HCT116 (cell line): ENCODE results near the gene MYH11. TPM values are rescaled to one million over a fixed set of nuclear protein-coding genes. Genes with fewer than 3 reads are reported as not detected.

ENCODE experiments used
- ATAC-seq: fragments of 200-7000 bp; cut with Tn5 transposase; 2 replicates; pipeline ENCODE4 v1.9.1; 2020; ENCODE audit warnings: mild to moderate bottlenecking, moderate library complexity
- BruUV-seq: library from RNA; stranded (reverse); fragments of 400-500 nt; replicated peaks from 2 replicates; lab custom pipeline; 2021; lab: Mats Ljungman, UMichigan
- CTCF ChIA-PET: fragments of 300-600 bp; sonication (Branson Sonifier 250); formaldehyde crosslinking; loops from one replicate; lab custom pipeline; 2021; ENCODE audit warnings: antibody characterized with exemption; lab: Charles Lee
- POLR2A ChIA-PET: fragments of 300-600, 350-600 bp; sonication (Branson Sonifier 250); formaldehyde crosslinking; loops from one replicate; lab custom pipeline; 2021; ENCODE audit warnings: antibody characterized with exemption; lab: Charles Lee
- RAD21 ChIA-PET, 2 experiments: fragments of 300-600 bp; sonication (Branson Sonifier 250); formaldehyde crosslinking; loops; one replicate each; lab custom pipeline; 2023; ENCODE audit warnings: low total read pairs in 2 of 2; ENCODE audit not compliant: uncharacterized antibody in 2 of 2, unreplicated experiment in 2 of 2, low non-redundant PET in 1 of 2; lab: Charles Lee
- DNase-seq: peaks from one replicate; pipeline ENCODE4 v3.0.0-alpha.2; 2010; ENCODE audit warnings: low read depth, low spot score
- H2AFZ ChIP-seq: fragments of 200-600 bp; shearing (Covaris generic), sonication (generic); 2 replicates; pipeline ENCODE4 v1.6.1; 2017; ENCODE audit warnings: low read depth, mixed run types, mixed read lengths, antibody characterized with exemption, low read length; ENCODE audit not compliant: poor library complexity, severe bottlenecking
- H3K27ac ChIP-seq: 2 replicates; pipeline ENCODE4 v1.5.1; 2012; ENCODE audit warnings: low read depth, low read length
- H3K27me3 ChIP-seq: fragments of 200-600 bp; sonication (generic); 2 replicates; pipeline ENCODE4 v1.6.1; 2016; ENCODE audit warnings: mixed run types, low read length, mixed read lengths; ENCODE audit not compliant: insufficient read depth
- H3K36me3 ChIP-seq, 2 experiments: fragments of 200-500 bp in 1 of 2; fragments of 200-600 bp in 1 of 2; sonication (Bioruptor generic) in 1 of 2; sonication (generic) in 1 of 2; 2 replicates each; pipeline versions ENCODE4 v1.5.1 to v1.6.1; 2014 to 2016; ENCODE audit warnings: low read length in 2 of 2, inconsistent platforms in 1 of 2, mixed read lengths in 1 of 2, mixed run types in 1 of 2; ENCODE audit not compliant: insufficient read depth in 2 of 2, control insufficient read depth in 1 of 2
- H3K4me1 ChIP-seq, 2 experiments: fragments of 200-600 bp in 1 of 2; sonication (generic) in 1 of 2; 2 replicates each; pipeline versions ENCODE4 v1.5.1 to v1.6.1; 2012 to 2017; ENCODE audit warnings: low read length in 2 of 2, inconsistent platforms in 1 of 2, mild to moderate bottlenecking in 1 of 2, mixed read lengths in 1 of 2, mixed run types in 1 of 2, moderate library complexity in 1 of 2; ENCODE audit not compliant: insufficient read depth in 2 of 2, control insufficient read depth in 1 of 2
- H3K4me2 ChIP-seq: fragments of 200-600 bp; sonication (generic); 2 replicates; pipeline ENCODE4 v1.6.1; 2017; ENCODE audit warnings: mixed run types, low read length, mixed read lengths
- H3K4me3 ChIP-seq, 2 experiments: fragments of 200-600 bp in 1 of 2; sonication (generic) in 1 of 2; replicated peaks in 1 of 2; 2 replicates each; pipeline ENCODE4 v1.5.1; 2011 to 2016; ENCODE audit warnings: low read length in 2 of 2, control low read depth in 1 of 2, low read depth in 1 of 2, mild to moderate bottlenecking in 1 of 2, mixed read lengths in 1 of 2, mixed run types in 1 of 2
- H3K79me2 ChIP-seq: fragments of 200-600 bp; sonication (generic); 2 replicates; pipeline ENCODE4 v1.6.1; 2017; ENCODE audit warnings: mild to moderate bottlenecking, mixed run types, low read length, moderate library complexity, mixed read lengths; ENCODE audit not compliant: insufficient read depth
- H3K9ac ChIP-seq: fragments of 200-600 bp; sonication (generic); 2 replicates; pipeline ENCODE4 v1.6.1; 2016; ENCODE audit warnings: low read length, mixed read lengths
- H3K9me2 ChIP-seq: fragments of 200-600 bp; sonication (generic), shearing (Covaris generic); 2 replicates; pipeline ENCODE4 v1.6.1; 2017; ENCODE audit warnings: mixed run types, mild to moderate bottlenecking, moderate library complexity; ENCODE audit not compliant: insufficient read depth
- H3K9me3 ChIP-seq, 2 experiments: fragments of 200-500 bp in 1 of 2; fragments of 200-600 bp in 1 of 2; sonication (Bioruptor generic) in 1 of 2; sonication (generic) in 1 of 2; 2 replicates each; pipeline ENCODE4 v1.6.1; 2014 to 2017; ENCODE audit warnings: low read length in 2 of 2, mixed read lengths in 2 of 2, inconsistent platforms in 1 of 2, low read depth in 1 of 2, mild to moderate bottlenecking in 1 of 2, mixed run types in 1 of 2, moderate library complexity in 1 of 2; ENCODE audit not compliant: control insufficient read depth in 1 of 2, insufficient read depth in 1 of 2
- H4K20me1 ChIP-seq: fragments of 200-600 bp; sonication (generic), shearing (Covaris generic); 2 replicates; pipeline ENCODE4 v1.6.1; 2017; ENCODE audit warnings: mixed run types, mild to moderate bottlenecking, moderate library complexity; ENCODE audit not compliant: insufficient read depth
- CEBPB ChIP-seq: IDR thresholded peaks from 2 replicates; pipeline ENCODE4 v1.6.1; 2012; ENCODE audit warnings: low read depth
- ELF1 ChIP-seq: IDR thresholded peaks from 2 replicates; pipeline ENCODE4 v1.6.1; 2012; ENCODE audit warnings: low read depth, borderline replicate concordance
- EZH2 ChIP-seq: fragments of 200-600 bp; sonication (generic); IDR thresholded peaks from 2 replicates; pipeline ENCODE4 v1.6.1; 2017; ENCODE audit warnings: antibody characterized with exemption, mixed run types
- EZH2phosphoT487 ChIP-seq: fragments of 200-600 bp; IDR thresholded peaks from 2 replicates; pipeline ENCODE4 v1.6.1; 2018; ENCODE audit warnings: antibody characterized with exemption, borderline replicate concordance
- FOSL1 ChIP-seq: IDR thresholded peaks from 2 replicates; pipeline ENCODE4 v1.6.1; 2012; ENCODE audit warnings: low read depth
- JUND ChIP-seq: IDR thresholded peaks from 2 replicates; pipeline ENCODE4 v1.6.1; 2012
- POLR2A ChIP-seq: IDR thresholded peaks from 2 replicates; pipeline ENCODE4 v1.7.0; 2011; ENCODE audit warnings: borderline replicate concordance; ENCODE audit not compliant: insufficient read depth, insufficient read length; ENCODE audit errors: extremely low read depth
- POLR2AphosphoS5 ChIP-seq: IDR thresholded peaks from 2 replicates; pipeline ENCODE4 v1.6.1; 2011; ENCODE audit warnings: mild to moderate bottlenecking, low read depth, low read length, moderate library complexity
- RAD21 ChIP-seq: IDR thresholded peaks from 2 replicates; pipeline ENCODE4 v1.6.1; 2012; ENCODE audit warnings: low read depth, mild to moderate bottlenecking
- SIN3A ChIP-seq: IDR thresholded peaks from 2 replicates; pipeline ENCODE4 v1.6.1; 2012; ENCODE audit warnings: low read depth
- SP1 ChIP-seq: IDR thresholded peaks from 2 replicates; pipeline ENCODE4 v1.6.1; 2012; ENCODE audit warnings: low read depth
- SRF ChIP-seq: IDR thresholded peaks from 2 replicates; pipeline ENCODE4 v1.6.1; 2012; ENCODE audit warnings: low read depth
- TCF7L2 ChIP-seq: IDR thresholded peaks from 2 replicates; pipeline ENCODE4 v1.7.0; 2011; ENCODE audit warnings: borderline replicate concordance, inconsistent platforms; ENCODE audit not compliant: insufficient read depth, insufficient read length; ENCODE audit errors: extremely low read depth
- YY1 ChIP-seq: IDR thresholded peaks from 2 replicates; pipeline ENCODE4 v1.6.1; 2011; ENCODE audit warnings: low read length, low read depth, moderate library complexity, mild to moderate bottlenecking; ENCODE audit not compliant: insufficient replicate concordance; ENCODE audit errors: extremely low read depth
- ZFX ChIP-seq: fragments of 450-650 bp; IDR thresholded peaks from 2 replicates; pipeline ENCODE4 v1.6.1; 2017
- ZNF274 ChIP-seq: fragments of 200-500 bp; sonication (Bioruptor generic); IDR thresholded peaks from 2 replicates; pipeline ENCODE4 v1.6.1; 2014; ENCODE audit warnings: mild to moderate bottlenecking, low read depth, low read length, inconsistent platforms
- intact Hi-C: fragments of 100-400 bp; cut with micrococcal nuclease; formaldehyde crosslinking; loops from 2 replicates; pipeline ENCODE4 v1.10.0; 2022
- total RNA-seq: library from RNA; stranded (reverse); gene quantifications from one replicate; pipeline ENCODE4 v1.2.1, GENCODE V29; 2021; ENCODE audit not compliant: unreplicated experiment
- TF ChIP-seq, protein P1 (sequence below): IDR thresholded peaks from 2 replicates; pipeline ENCODE4 v1.6.1; 2011; ENCODE audit warnings: mild to moderate bottlenecking, low read length, moderate library complexity; ENCODE audit not compliant: insufficient replicate concordance; ENCODE audit errors: extremely low read depth
- TF ChIP-seq, protein P2 (sequence below): IDR thresholded peaks from 2 replicates; pipeline ENCODE4 v1.6.1; 2012
- TF ChIP-seq, protein P3 (sequence below), 3 experiments: fragments of 200-600 bp in 1 of 3; sonication (generic) in 1 of 3; IDR thresholded peaks in 2 of 3; conservative IDR thresholded peaks in 1 of 3; 2 replicates each; pipeline ENCODE4 v1.5.1; 2012 to 2017; ENCODE audit warnings: low read depth in 2 of 3, low read length in 2 of 3, antibody characterized with exemption in 1 of 3, borderline replicate concordance in 1 of 3, control low read depth in 1 of 3, mild to moderate bottlenecking in 1 of 3, mixed read lengths in 1 of 3, mixed run types in 1 of 3, moderate library complexity in 1 of 3; ENCODE audit not compliant: insufficient read depth in 1 of 3
- TF ChIP-seq, protein P4 (sequence below): IDR thresholded peaks from 2 replicates; pipeline ENCODE4 v1.6.1; 2012; ENCODE audit warnings: low read depth

The MYH11 gene
- total RNA-seq, 1 experiment from 2014 or later = 0.61 TPM

DNA sequence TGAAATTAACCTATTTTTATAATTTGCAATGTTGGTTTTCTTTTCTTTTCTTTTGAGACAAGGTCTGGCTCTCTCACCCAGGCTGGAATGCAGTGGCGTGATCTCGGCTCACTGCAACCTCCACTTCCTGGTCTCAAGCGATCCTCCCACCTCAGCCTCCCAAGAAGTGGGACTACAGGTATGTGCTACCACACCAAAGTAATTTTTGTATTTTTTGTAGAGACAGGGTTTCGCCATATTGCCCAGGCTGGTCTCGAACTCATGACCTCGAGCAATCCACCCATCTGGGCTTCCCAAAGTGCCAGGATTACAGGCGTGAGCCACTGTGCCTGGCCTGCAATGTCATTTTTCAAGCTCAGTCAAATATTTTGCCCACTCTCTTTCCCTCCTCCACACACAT lies 36.0 kb downstream of the MYH11 start:
- Histone ChIP-seq H3K27ac (no peak overlapping the region), H4K20me1 (no peaks in the 10 kb centered on the region), H3K36me3 (no peaks in the 10 kb centered on the region), H3K9ac (no peak overlapping the region), H3K9me3 (peaks cover 4 to 8% of the 10 kb centered on the region in 2 experiments; a peak in 3 of 4 replicates), H3K4me3 (no peak overlapping the region), H3K27me3 (no peaks in the 10 kb centered on the region), H3K4me1 (no peaks in the 10 kb centered on the region), H3K9me2 (no peaks in the 10 kb centered on the region), H2AFZ (peak overlapping the region; percentile 88), H3K4me2 (no peak overlapping the region), H3K79me2 (no peaks in the 10 kb centered on the region)
- BruUV-seq = no TSS peak
- intact Hi-C loops = loop anchor here (5.0 kb wide), 1 partner anchor 54 kb away; no protein-coding TSS in a partner anchor
- no peak for DNase-seq
- ATAC-seq = no peak
- ChIA-PET RAD21 (interaction anchor here in 1 of 2 experiments (1.1 kb wide), 1 partner anchor 55 kb away, joined by 3 read pairs; no protein-coding TSS in a partner anchor), CTCF (interaction anchor here (0.9 to 3.9 kb wide), 9 partner anchors 8 to 55 kb away, joined by 4 to 38 read pairs (median 5); no protein-coding TSS in a partner anchor), POLR2A (no interaction called here)
- TF ChIP-seq POLR2A (no peak), SIN3A (no peak), YY1 (no peak), ZNF274 (no peak), FOSL1 (no peak), CEBPB (no peak), SP1 (no peak), SRF (no peak), POLR2AphosphoS5 (no peak), EZH2 (no peak), EZH2phosphoT487 (no peak), TCF7L2 (no peak), ZFX (no peak), RAD21 (no peak), JUND (no peak), ELF1 (no peak)
- TF ChIP-seq, protein P1, sequence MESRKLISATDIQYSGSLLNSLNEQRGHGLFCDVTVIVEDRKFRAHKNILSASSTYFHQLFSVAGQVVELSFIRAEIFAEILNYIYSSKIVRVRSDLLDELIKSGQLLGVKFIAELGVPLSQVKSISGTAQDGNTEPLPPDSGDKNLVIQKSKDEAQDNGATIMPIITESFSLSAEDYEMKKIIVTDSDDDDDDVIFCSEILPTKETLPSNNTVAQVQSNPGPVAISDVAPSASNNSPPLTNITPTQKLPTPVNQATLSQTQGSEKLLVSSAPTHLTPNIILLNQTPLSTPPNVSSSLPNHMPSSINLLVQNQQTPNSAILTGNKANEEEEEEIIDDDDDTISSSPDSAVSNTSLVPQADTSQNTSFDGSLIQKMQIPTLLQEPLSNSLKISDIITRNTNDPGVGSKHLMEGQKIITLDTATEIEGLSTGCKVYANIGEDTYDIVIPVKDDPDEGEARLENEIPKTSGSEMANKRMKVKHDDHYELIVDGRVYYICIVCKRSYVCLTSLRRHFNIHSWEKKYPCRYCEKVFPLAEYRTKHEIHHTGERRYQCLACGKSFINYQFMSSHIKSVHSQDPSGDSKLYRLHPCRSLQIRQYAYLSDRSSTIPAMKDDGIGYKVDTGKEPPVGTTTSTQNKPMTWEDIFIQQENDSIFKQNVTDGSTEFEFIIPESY = no peak
- TF ChIP-seq, protein P2, sequence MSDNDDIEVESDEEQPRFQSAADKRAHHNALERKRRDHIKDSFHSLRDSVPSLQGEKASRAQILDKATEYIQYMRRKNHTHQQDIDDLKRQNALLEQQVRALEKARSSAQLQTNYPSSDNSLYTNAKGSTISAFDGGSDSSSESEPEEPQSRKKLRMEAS = no peak
- TF ChIP-seq, protein P3, sequence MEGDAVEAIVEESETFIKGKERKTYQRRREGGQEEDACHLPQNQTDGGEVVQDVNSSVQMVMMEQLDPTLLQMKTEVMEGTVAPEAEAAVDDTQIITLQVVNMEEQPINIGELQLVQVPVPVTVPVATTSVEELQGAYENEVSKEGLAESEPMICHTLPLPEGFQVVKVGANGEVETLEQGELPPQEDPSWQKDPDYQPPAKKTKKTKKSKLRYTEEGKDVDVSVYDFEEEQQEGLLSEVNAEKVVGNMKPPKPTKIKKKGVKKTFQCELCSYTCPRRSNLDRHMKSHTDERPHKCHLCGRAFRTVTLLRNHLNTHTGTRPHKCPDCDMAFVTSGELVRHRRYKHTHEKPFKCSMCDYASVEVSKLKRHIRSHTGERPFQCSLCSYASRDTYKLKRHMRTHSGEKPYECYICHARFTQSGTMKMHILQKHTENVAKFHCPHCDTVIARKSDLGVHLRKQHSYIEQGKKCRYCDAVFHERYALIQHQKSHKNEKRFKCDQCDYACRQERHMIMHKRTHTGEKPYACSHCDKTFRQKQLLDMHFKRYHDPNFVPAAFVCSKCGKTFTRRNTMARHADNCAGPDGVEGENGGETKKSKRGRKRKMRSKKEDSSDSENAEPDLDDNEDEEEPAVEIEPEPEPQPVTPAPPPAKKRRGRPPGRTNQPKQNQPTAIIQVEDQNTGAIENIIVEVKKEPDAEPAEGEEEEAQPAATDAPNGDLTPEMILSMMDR (IDR thresholded peaks at IDR 0.05 in 2 of 3, conservative IDR thresholded peaks at IDR 0.05 in 1 of 3; ENCODE audit: borderline replicate concordance in 1 of 3, insufficient read depth in 1 of 3, low read depth in 2 of 3, low read length in 2 of 3) = no peak
- TF ChIP-seq, protein P4, sequence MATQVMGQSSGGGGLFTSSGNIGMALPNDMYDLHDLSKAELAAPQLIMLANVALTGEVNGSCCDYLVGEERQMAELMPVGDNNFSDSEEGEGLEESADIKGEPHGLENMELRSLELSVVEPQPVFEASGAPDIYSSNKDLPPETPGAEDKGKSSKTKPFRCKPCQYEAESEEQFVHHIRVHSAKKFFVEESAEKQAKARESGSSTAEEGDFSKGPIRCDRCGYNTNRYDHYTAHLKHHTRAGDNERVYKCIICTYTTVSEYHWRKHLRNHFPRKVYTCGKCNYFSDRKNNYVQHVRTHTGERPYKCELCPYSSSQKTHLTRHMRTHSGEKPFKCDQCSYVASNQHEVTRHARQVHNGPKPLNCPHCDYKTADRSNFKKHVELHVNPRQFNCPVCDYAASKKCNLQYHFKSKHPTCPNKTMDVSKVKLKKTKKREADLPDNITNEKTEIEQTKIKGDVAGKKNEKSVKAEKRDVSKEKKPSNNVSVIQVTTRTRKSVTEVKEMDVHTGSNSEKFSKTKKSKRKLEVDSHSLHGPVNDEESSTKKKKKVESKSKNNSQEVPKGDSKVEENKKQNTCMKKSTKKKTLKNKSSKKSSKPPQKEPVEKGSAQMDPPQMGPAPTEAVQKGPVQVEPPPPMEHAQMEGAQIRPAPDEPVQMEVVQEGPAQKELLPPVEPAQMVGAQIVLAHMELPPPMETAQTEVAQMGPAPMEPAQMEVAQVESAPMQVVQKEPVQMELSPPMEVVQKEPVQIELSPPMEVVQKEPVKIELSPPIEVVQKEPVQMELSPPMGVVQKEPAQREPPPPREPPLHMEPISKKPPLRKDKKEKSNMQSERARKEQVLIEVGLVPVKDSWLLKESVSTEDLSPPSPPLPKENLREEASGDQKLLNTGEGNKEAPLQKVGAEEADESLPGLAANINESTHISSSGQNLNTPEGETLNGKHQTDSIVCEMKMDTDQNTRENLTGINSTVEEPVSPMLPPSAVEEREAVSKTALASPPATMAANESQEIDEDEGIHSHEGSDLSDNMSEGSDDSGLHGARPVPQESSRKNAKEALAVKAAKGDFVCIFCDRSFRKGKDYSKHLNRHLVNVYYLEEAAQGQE = no peak
